Right ventricle myocardium inferior (tissue), 1 donor: Measurements from ENCODE around the gene ATF2. TPM values are rescaled to one million over a fixed set of nuclear protein-coding genes. Genes with fewer than 3 reads are reported as not detected.

ENCODE experiments used
- ATAC-seq: fragments of 200-7000 bp; cut with Tn5 transposase; one replicate; pipeline ENCODE4 v1.9.1; 2020; ENCODE audit warnings: mild to moderate bottlenecking, moderate library complexity
- DNase-seq: peaks from one replicate; pipeline ENCODE4 v3.0.0; 2021; ENCODE audit errors: missing footprints
- intact Hi-C: fragments of 100-400 bp; cut with DNase I; formaldehyde crosslinking; loops from one replicate; pipeline ENCODE4 v1.11.0; 2022
- total RNA-seq: library from RNA; stranded (reverse); fragmentation: NEBNext Ultra II Directional; extraction: Animal tissue kit (Norgen Biotek cat#: 25700); gene quantifications from one replicate; pipeline ENCODE4 v1.2.1, GENCODE V29; 2021
- donor health status: DM: no; HTN: yes; CAD: no; lungs with severe emphysema.

Gene ATF2
- total RNA-seq, 1 donor from 2014 or later = 27.6 TPM

GRCh38 chr2:175168564-175168945 lies 552 bp upstream of the ATF2 start:
- intact Hi-C loops = loop anchor here (1.0 to 5.0 kb wide), 2 partner anchors 13 to 161 kb away; partner anchors contain the start of genes ATP5MC3 and CHN1
- ATAC-seq = no peak
- DNase-seq = no peak

DNA sequence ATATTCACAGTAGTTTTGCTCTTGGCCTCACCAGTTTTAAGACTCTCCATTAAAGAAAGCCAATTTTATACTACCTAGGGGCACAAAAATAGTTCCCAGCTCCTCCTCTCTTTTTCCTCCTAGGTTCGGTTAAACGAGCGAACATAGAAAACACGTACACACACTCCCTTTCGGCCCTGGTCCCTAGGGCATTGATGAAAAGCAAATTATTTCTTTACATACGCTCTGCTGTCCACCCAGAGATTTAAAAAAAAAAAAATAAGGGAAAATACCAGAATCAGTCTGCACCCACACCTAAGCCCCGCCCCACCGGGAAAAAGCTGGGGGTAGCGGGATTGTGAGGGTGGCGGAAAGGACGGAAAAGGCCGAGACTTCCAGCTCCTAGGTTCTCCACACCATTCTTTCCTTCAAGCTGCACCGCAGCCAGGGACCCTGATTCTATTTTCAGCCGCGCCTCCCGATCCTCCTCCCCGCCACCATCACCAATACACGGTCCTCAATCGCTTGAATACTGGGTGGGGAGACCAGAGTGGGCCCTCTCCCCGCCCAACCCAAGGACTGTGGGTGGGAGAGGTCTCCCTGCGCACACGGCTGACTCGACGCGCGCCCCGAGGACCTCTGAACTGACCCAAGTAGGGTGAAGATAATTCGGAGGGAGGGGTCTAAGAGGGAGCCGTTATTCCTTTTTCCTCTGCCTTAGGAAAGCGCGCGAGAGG lies 769 bp downstream of the ATF2 start:
- ATAC-seq = peak; percentile 9
- intact Hi-C loops = loop anchor here (5.0 kb wide), 1 partner anchor 160 kb away; the partner anchor contains the start of gene CHN1
- no peak for DNase-seq

DNA sequence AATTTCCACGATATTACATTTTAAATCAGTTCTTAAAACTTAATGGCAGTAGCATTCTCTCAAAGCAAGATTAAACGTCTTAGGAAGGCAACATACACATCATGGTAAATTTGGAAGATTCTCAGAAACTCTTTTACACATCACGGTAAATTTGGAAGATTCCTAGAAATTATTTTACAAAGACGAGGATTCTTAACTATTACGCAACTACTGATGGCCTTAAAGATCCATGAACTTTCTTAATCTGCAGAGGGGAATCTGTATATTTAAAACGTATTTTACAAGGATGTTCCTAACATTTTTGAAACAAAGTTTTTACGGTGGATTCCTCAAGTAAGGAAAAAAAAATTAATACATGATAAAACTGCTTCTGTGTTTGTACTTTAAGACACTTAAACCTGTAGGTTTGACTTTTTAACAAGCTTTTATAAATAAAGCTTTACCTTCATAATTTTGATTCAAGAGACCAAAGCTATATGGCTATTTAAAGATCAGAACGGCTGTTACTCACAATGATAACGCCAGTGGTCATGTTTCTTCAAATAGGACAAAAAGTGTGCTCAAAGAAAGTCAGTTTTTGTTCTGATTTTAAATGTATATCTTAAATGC lies 1.7 kb downstream of the ATF2 start:
- ATAC-seq (no peak), DNase-seq (no peak)
- intact Hi-C loops = loop anchor here (5.0 kb wide), 1 partner anchor 159 kb away; the partner anchor contains the start of gene CHN1

- no peak for ATAC-seq
- DNase-seq = no peak
- intact Hi-C loops = no loop called here
Observed at GRCh38 chr2:175164235-175164634, 3.8 kb downstream of the ATF2 start.

- intact Hi-C loops = no loop called here
- no peak for DNase-seq
- no peak for ATAC-seq
Observed at GRCh38 chr2:175158894-175159293, 9.1 kb downstream of the ATF2 start.

GRCh38 chr2:175156534-175156933 lies 11.5 kb downstream of the ATF2 start:
- intact Hi-C loops = no loop called here
- ATAC-seq (no peak), DNase-seq (no peak)

GRCh38 chr2:175154661-175155082 lies 13.3 kb downstream of the ATF2 start:
- DNase-seq = no peak
- intact Hi-C loops = no loop called here
- no peak for ATAC-seq

DNA sequence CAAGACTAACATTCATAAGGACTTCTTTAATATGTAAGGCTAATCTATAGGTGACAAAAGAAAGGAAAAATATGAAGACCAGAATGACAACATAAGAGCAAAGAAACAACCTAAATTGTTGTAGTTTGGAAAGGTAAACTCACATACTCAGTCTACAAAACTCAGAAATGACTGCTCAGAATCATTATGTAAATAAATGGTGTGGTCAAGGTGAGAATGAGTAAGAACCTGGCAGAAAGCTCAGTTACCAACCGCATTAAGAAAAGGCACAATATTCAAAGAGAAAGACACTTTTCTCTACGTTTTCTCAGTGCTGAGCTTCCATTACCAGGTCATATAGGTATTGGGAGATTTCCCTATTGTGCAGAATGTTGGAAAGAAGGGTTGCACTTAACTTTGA lies 15.8 kb downstream of the ATF2 start:
- ATAC-seq = no peak
- intact Hi-C loops = no loop called here

DNA sequence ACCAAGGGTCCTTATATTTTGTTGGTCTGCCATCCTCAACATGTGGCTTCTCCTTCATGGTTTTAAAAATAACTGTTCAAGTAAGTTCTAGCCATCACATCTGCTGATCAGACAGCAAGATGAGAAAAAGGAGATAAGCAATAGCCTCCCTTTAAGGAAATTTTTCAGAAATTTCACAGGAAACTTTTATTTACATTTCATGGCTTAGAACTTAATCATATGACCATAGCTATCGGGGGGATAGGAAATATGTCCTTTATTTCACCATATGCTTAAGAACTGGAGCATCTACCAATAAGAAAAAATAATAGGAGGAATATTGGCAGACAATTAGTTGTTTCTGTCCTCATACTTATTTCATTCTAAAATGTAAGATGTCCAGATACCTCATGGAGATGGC lies 16.2 kb downstream of the ATF2 start:
- DNase-seq (no peak), ATAC-seq (no peak)
- intact Hi-C loops = no loop called here

More for the DNA sequence above, 15.8 kb downstream of the ATF2 start:
- no peak for DNase-seq

GRCh38 chr2:175147186-175147585 lies 20.8 kb downstream of the ATF2 start:
- intact Hi-C loops = no loop called here
- DNase-seq = no peak
- ATAC-seq = no peak

DNA sequence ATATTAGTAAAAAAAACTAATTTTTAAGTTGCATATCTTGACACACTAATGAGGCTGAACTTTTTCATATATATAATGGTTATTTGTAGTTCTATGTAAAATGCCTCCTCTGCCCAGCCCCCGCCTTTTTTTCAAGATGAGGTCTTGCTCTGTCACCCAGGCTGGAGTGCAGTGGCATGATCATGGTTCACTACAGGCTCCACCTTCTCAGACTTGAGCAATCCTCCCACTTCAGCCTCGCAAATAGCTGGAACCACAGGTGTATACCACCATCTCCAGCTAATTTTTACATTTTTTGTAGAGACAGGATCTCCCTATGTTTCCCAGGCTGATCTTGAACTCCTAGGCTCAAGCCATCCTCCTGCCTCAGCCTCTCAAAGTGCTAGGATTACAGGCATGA lies 24.3 kb downstream of the ATF2 start:
- ATAC-seq = no peak
- DNase-seq = no peak
- intact Hi-C loops = no loop called here

DNA sequence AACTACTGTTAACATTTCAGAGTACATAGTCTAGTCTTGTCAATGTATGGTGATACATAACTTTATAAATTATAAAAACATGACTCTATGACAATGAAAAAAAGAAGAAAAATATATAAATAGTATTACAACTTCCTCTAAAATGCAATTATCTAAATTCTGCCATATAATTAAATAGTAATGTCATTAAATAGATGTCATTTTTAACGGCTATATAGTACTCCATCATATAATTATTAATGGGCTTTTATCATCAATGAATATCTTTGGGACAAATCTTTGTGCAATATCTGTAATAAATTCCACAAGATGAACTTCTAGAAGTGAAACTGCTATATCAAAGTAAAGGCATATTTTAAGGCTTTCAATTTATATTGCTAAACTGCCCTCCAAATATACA lies 24.8 kb downstream of the ATF2 start:
- DNase-seq (no peak), ATAC-seq (no peak)
- intact Hi-C loops = no loop called here

GRCh38 chr2:175140332-175140731 lies 27.7 kb downstream of the ATF2 start:
- intact Hi-C loops = no loop called here
- ATAC-seq = no peak
- no peak for DNase-seq

DNA sequence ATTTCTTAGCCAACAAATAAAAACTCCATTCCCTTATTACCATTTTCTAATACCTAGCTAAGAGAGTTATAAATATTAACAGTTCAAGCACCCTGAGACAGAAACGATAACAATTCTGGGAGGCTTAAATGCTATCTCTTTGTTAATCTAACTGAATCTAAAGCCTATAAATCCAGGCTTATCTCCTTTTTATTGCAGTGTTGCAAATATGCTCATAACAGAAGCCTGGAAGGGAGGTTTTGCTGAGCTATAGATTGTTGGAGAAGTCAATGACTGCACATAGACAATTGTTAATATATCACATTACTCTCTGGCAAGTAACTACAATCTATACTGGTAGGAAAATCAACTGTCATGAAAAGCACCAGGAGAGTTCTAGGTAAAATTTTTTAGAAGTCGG lies 30.2 kb downstream of the ATF2 start:
- intact Hi-C loops = no loop called here
- ATAC-seq = no peak

GRCh38 chr2:175136334-175137215 lies 31.4 kb downstream of the ATF2 start:
- DNase-seq (no peak), ATAC-seq (no peak)
- intact Hi-C loops = no loop called here

More for the DNA sequence above, 30.2 kb downstream of the ATF2 start:
- DNase-seq = no peak

DNA sequence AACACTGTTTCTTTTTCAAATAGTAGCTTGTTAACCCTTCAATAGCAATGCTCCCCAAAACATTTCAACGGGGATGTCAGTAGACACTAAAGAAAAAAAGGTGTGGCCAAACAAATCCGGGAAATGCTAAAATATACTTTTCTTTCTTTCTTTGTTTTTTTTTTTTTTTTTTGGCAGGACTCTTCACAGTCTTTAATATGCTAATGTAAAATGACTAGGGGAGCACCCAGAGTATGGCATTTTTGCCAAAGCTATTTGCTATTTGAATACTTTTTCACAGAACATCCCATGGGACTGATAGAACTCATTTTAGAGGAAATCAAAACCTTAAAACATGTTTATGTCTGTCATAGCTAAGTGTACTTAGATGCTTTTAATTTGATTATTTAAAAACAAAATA lies 32.1 kb downstream of the ATF2 start:
- ATAC-seq (no peak), DNase-seq (no peak)
- intact Hi-C loops = no loop called here

DNA sequence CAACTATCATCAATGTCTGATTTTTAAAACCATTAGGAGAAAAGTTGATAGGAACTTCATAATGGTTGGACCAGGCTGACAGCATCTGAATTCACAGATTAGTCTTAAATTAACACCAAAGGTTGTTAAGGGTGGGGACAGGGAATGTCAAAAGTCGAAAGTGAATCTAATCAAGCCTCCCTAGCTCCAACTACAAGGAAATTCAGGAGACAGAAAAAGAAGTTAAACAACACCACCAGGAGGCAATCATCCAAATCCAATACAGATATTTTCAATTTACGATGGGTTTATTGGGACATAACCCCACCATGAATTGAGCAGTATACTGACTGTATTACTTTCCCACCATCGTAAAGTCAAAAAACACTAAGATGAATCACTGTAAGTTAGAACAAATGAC lies 32.8 kb downstream of the ATF2 start:
- no peak for DNase-seq
- intact Hi-C loops = no loop called here
- no peak for ATAC-seq

- intact Hi-C loops = no loop called here
- ATAC-seq = peak; percentile 67
Observed at GRCh38 chr2:175131252-175131651, 36.8 kb downstream of the ATF2 start.

DNA sequence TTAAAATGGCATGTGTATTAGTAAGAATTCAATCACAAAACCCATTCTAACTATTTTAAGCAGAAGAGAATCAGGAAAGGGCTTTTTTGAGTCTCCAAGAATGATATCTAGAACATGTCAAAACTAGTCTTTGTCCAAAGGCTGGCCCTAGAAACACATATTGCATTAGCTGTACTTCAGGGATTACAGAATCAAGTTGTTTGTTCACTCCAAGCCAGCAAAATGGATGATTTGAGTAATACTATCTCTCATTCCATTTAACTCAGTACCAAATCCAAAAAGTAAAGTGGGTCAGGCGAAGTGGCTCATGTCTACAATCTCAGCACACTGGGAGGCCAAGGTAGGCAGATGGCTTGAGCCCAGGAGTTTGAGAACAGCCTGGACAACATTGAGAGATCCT lies 41.3 kb downstream of the ATF2 start:
- ATAC-seq (peak; percentile 67), DNase-seq (no peak)
- intact Hi-C loops = no loop called here

More at GRCh38 chr2:175131252-175131651, 36.8 kb downstream of the ATF2 start:
- DNase-seq = no peak

GRCh38 chr2:175123254-175123653 lies 44.7 kb downstream of the ATF2 start:
- DNase-seq (no peak), ATAC-seq (no peak)
- intact Hi-C loops = no loop called here
